IPS-NIHi7 (cell line): ENCODE results near the gene ZNF133.
A peak's percentile ranks its signal among the peaks of the same experiment; 100 is the strongest.
"Not testable (repeated sequence)": the region's sequence is repeated elsewhere in the genome, so short reads cannot be mapped to it uniquely, and the experiment has no call there.

ENCODE experiments used
- DNase-seq: peaks from one replicate; pipeline ENCODE4 v3.0.0; 2012; ENCODE audit warnings: mixed read lengths; ENCODE audit errors: extremely low spot score

ZNF133 gene

GRCh38 chr20:18284805-18285533 is 3.4 kb upstream of the ZNF133 start:
- no peak for DNase-seq

- DNase-seq, result no peak
Observed at GRCh38 chr20:18287546-18287914, 797 bp upstream of the ZNF133 start.

DNA sequence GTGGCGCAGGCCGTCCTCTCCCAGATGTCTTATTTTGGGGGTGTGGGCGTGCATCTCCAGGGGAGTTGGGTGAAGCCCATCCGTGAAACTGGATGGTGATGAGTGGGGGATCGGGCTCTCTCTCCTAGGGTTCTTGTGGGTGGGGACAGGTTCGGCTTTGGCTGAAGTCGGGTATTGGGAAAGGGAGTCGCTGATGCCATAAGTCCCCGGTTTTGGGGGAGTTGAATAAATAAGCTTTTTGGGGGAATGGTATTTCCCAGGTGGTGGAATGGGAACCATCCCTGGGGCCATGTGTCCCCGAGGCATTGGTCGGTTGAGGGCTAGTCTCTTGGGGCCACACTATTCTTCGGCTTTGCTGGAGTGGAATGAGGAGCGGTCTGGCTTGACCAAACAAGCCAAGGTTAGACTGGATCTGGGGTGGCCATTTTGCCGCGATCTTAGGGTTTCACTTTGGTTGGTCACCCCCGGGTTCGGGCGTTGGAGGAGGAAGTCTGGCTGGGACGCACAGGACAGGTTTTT is 481 bp downstream of the ZNF133 start:
- peak; percentile 18 for DNase-seq

- no peak for DNase-seq
Observed at GRCh38 chr20:18289306-18289705, 979 bp downstream of the ZNF133 start.

DNA sequence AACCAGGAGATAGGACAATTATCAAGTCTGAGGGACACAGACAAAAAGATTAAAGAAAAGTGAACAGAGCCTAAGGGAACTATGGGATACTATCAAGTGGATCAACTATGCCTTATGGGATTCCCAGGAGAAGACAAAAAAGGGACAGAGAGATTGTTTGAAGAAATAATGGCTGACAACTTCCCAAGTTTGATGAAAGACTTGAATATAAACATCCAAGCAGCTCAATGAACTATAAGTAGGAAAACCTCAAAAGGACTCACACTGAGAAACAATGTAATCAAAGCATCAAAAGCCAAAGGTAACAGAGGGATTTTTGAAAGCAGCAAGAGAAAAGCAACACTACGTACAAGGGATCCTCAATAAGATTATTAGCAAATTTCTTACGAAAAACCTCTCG is 11.0 kb downstream of the ZNF133 start:
- DNase-seq, result no peak

DNA sequence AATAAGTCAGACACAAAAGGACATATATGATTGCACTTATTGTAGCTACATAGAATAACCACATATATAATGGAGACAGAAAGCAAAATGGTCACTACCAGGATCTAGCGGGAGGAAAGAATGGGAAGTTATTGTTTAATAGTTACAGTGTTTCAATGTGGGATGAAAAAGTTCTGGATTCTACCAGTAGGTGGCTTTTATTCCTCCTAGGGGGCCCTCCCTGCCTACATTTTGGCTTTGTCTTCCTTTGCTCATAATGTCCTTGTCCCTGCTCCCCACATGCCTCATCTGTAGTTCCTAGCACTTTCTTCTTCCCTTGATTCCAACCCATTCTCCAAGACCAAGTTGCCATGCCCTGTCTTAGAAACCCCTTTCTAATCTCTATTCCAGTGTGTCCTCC is 16.3 kb downstream of the ZNF133 start:
- DNase-seq, result peak; percentile 51

- no peak for DNase-seq
Observed at GRCh38 chr20:18307301-18307700, 19.0 kb downstream of the ZNF133 start.

DNA sequence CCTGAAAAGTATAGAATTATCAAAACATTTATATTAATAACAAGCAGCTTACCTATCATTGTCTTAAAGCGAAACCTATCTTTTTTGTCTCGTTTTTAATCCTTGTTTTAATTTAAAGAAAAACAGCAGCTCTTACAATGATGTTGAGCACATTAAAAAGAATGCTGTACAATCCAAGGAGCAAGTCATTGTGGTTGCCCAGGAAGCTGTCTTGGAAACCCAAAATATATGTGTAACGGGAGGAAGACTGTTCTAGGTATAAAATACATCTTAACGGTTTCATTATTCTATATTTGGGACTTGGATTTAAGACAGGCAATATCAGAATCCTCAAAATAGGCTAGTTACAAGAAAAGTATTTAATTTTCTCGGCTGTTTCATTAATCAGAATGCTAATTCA is 21.7 kb downstream of the ZNF133 start:
- DNase-seq, result no peak

DNA sequence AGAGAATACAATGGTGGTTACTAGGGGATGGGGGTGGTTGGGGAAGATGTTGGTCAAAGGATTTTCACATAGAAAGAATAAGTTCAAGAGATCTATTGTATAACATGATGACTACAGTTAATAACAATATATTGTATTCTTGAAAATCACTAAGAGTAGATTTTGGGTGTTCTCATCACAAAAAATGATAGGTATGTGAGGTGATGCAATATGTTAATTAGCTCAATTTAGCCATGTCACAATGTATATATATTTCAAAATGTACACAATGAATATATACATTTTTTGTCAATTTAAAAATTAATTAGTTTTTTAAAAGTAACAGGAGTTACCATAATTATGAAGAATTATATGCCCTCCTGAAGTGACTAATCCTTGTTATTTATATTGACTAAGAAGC is 22.3 kb downstream of the ZNF133 start:
- no peak for DNase-seq

GRCh38 chr20:18312723-18313122 is 24.4 kb downstream of the ZNF133 start:
- DNase-seq, result no peak

GRCh38 chr20:18313411-18313810 is 25.1 kb downstream of the ZNF133 start:
- DNase-seq, result no peak

DNA sequence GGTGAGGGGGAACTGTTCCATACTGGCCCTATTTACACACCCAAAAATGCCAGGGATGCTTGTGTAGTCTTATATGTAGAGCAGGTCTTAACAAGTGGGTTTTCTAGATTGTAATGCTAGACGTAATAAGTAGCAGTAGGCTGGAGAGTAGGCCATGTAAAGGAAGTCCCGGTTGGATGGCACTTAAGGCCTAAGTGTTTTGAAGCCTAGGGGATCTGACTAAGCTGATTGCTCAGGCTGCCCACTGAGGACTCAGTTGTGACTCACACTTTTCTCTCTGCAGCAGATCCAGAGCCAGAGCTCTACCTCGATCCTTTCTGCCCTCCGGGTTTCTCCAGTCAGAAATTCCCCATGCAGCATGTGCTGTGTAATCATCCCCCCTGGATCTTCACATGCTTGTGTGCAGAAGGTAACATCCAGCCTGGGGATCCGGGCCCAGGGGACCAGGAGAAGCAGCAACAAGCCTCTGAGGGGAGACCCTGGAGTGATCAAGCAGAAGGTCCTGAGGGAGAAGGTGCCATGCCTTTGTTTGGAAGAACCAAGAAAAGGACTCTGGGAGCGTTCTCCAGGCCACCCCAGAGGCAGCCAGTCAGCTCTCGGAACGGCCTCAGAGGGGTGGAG is 26.6 kb downstream of the ZNF133 start:
- no peak for DNase-seq

GRCh38 chr20:18316166-18316565 is 27.8 kb downstream of the ZNF133 start:
- no peak for DNase-seq

GRCh38 chr20:18321316-18321715 is 33.0 kb downstream of the ZNF133 start:
- no peak for DNase-seq

- DNase-seq, result no peak
Observed at GRCh38 chr20:18321976-18322950, 33.9 kb downstream of the ZNF133 start.

DNA sequence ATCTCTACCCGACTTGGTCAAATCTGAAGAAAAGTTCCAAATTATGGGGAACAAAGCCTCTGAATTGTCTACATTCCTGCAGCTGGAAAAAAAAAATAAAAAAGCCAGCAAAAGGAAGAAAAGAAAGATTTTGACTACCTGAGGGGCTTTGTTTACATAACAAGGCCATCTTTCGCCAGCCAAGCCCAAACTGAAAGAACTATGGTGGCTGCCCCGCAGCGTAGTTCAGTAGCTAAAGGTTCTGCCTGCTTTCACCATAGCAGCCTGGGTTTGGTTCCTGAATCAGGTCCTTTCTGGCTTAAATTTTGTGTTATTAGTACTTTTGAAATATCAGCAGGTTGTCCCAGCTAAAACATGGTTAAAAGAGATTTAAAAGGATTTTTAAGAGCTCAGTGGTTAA is 35.4 kb downstream of the ZNF133 start:
- peak; percentile 47 for DNase-seq

DNA sequence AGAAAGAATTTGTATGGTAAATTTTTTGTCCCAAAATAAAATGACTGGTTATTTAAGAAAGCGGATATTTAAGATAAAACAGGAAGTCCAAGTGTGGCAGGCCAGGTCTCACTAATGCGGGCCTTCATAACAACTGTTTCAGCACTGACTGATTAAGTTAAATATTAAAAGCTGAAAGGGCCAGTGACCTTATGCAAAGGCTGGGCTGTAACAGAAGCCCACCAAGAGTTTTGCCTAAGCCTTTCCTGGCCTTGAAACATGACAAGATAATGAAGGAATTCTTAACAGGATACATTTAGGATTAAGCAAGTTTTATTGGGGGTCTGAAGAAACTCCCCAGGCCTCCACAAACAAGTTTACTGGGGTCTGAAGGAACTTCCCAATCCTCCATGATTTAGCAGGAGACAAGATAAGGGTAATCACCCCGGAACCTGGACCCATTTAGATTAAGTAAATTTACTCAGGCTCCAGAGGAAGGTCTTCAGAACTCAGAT is 36.3 kb downstream of the ZNF133 start:
- DNase-seq, result no peak

- DNase-seq, result no peak
Observed at GRCh38 chr20:18326990-18327389, 38.7 kb downstream of the ZNF133 start.

DNA sequence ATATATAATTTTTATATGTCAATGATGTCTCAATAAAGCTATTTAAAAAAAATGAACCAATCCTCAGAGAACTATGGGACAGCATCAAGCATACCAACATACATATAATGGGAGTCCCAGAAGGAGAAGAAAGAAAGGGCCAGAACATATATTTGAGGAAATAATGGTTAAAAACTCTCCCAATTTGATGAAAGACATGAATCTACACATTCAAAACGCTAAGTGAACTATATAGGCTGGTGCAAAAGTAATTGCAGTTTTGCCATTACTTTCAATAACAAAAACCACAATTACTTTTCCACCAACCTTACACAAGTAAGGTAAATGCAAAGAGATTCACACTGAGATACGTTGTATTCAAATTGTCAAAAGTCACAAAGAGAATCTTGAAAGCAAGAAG is 43.4 kb downstream of the ZNF133 start:
- no peak for DNase-seq

DNA sequence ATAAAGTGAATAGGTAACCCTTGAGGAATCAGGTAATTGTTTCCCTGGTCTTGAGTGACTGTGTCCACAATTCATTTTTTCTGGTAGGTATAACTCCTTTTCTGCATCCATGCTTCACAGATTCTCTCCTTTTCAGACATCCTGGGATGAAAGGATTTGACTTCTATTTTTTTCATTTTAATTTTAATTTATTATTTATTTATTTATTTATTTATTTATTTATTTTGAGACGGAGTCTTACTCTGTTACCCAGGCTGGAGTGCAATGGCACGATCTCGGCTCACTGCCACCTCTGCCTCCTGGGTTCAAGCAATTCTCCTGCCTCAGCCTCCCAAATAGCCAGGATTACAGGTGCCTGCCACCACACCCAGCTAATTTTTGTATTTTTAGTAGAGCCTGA is 61.4 kb downstream of the ZNF133 start:
- not testable (repeated sequence) for DNase-seq

GRCh38 chr20:18359854-18360253 is 71.5 kb downstream of the ZNF133 start:
- no peak for DNase-seq

- DNase-seq, result peak; percentile 39
Observed at GRCh38 chr20:18360635-18361034, 72.3 kb downstream of the ZNF133 start.
